HS-5 (cell line): Measurements from ENCODE around the gene IP6K2.

Source experiments
- DNase-seq: peaks from one replicate; pipeline ENCODE4 v3.0.0-alpha.2; 2012; ENCODE audit warnings: low read depth

IP6K2 gene

GRCh38 chr3:48688737-48689075, 28.3 kb downstream of the IP6K2 start:
- no peak for DNase-seq

- no peak for DNase-seq
These were observed 28.8 kb downstream of the IP6K2 start for GRCh38 chr3:48688032-48688736.

- no peak for DNase-seq
These were observed 29.8 kb downstream of the IP6K2 start for GRCh38 chr3:48687220-48687678.

- DNase-seq, result no peak
These were observed 30.3 kb downstream of the IP6K2 start for GRCh38 chr3:48686538-48687219.

GRCh38 chr3:48685603-48686511, 31.2 kb downstream of the IP6K2 start, which contains the start of gene NCKIPSD:
NCKIPSD (minus strand) TSS chr3:48685915; CDS start chr3:48685807, 108 bp downstream.
- DNase-seq, result no peak

- no peak for DNase-seq
These were observed 31.8 kb downstream of the IP6K2 start for GRCh38 chr3:48685293-48685602.

GRCh38 chr3:48684480-48685143, 32.4 kb downstream of the IP6K2 start:
- no peak for DNase-seq

GRCh38 chr3:48684054-48684349, 33.0 kb downstream of the IP6K2 start:
- DNase-seq, result no peak

- no peak for DNase-seq
These were observed 34.2 kb downstream of the IP6K2 start for GRCh38 chr3:48682786-48683185.

GRCh38 chr3:48681974-48682610, 34.9 kb downstream of the IP6K2 start:
- DNase-seq, result no peak

GRCh38 chr3:48681541-48681880, 35.5 kb downstream of the IP6K2 start:
- no peak for DNase-seq

- no peak for DNase-seq
These were observed 36.0 kb downstream of the IP6K2 start for GRCh38 chr3:48680811-48681540.

- no peak for DNase-seq
These were observed 37.3 kb downstream of the IP6K2 start for GRCh38 chr3:48679411-48680391.

GRCh38 chr3:48678566-48679380, 38.2 kb downstream of the IP6K2 start:
- no peak for DNase-seq

- no peak for DNase-seq
These were observed 39.0 kb downstream of the IP6K2 start for GRCh38 chr3:48678056-48678455.

GRCh38 chr3:48674505-48674904, 42.5 kb downstream of the IP6K2 start:
- DNase-seq, result no peak

GRCh38 chr3:48672522-48672921, 44.5 kb downstream of the IP6K2 start:
- no peak for DNase-seq

- no peak for DNase-seq
These were observed 52.1 kb downstream of the IP6K2 start for GRCh38 chr3:48664929-48665328.

- no peak for DNase-seq
These were observed 52.7 kb downstream of the IP6K2 start for GRCh38 chr3:48664313-48664644.
